NOMO-1 treated with DMSO at 0.1 percent for 48 hours (cell line): ENCODE results near the gene NCF4.

ENCODE experiments used
- DNase-seq: peaks from one replicate; lab custom pipeline; 2025; ENCODE audit not compliant: unreplicated experiment; lab: John Stamatoyannopoulos, UW

NCF4 gene

DNA sequence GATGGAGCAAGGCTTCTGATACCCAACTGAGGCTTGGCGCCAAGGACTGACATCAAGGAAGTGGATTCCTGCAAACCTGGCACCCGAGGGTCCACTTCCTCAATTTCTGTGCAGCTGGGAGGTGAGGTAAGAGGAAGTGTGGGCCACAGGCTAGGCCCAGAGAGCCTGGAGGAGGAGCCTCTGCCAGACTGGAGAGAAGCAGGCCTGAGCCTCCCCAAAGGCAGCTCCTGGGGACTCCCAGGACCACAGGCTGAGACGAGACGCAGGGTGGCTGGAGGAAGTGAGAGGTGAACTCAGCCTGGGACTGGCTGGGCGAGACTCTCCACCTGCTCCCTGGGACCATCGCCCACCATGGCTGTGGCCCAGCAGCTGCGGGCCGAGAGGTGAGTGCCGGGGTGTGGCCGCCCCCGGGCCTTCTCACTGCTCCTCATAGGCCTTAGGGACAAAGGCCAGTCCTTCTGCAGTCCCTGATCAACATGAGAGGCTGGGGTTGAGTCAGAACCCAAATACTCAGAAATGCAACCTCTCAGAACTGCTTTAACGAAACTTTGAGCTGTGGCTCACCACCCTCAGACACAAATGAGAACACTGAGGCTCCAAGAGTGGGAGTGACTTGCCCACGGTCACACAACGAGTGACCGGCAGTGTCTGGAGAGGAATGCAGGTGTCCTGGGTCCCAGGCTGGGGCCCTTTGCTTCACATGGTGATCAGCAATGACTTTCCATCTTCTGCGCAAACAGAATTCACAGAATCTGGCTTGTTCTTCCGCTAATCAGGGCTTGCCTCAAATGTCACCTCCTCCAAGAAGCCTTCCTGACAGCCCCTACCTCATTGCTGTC, at the start of gene NCF4:
Gene NCF4, plus strand, starts transcription at position 186 of the 839 bp plus-strand sequence. Its CDS starts 166 bp downstream, at position 352.
- DNase-seq, result peak; percentile 98

GRCh38 chr22:36811094-36811800, 49.6 kb upstream of the NCF4 start:
- DNase-seq, result no peak

GRCh38 chr22:36814801-36815200, 46.0 kb upstream of the NCF4 start:
- no peak for DNase-seq

DNA sequence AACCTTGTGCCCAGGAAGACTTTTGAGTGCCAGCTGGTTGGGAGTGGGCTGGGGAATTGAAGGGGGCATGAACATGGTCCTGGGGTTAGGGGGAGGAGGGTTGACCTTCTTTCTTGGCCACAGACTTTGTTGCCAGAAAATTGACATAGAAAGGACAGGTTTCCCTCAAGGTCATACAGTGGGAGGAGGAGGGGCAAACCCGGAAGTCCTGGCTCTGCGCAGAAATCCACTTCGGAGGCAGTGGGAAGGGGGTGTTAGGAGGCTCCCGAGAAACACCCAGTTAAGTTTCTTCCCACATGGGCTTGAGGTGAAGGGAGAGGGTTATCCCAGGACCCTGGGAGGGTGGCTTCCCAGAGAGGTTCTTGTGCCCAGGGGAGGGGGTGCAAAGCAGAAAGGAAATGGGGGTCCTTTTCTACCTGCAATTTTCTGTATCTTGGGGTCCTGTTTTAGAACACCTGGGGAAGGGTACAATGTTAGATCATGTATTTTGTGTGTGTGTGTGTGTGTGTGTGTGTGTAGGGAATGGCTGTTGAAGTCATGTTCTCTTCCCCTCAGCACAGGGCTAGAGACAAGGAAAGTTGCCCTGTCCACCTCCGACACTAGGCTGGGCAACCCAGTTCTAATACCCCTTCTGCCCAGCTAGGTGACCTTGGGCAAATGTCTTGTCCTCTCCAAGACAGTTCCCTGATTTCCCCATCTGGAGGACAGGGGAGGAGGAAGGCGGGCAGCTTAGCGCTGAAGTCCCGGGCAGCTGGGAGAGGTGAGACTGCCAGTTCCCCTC, 45.1 kb upstream of the NCF4 start:
- DNase-seq, result no peak

DNA sequence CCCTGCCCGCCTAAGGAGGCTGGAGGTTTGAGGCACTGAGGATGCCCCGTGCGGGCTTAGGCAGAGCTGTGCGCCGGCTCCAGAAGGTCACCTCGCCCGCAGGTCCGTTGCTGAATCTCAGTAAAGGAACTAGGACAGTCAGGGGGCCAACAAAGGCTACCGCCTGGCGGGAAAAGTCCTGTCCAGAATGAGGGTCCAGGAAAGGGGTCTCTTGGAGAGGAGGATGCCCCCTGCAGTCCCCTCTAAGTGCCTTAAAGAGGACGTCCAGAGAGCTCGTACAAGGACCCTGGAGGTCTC, 44.5 kb upstream of the NCF4 start:
- DNase-seq, result no peak

DNA sequence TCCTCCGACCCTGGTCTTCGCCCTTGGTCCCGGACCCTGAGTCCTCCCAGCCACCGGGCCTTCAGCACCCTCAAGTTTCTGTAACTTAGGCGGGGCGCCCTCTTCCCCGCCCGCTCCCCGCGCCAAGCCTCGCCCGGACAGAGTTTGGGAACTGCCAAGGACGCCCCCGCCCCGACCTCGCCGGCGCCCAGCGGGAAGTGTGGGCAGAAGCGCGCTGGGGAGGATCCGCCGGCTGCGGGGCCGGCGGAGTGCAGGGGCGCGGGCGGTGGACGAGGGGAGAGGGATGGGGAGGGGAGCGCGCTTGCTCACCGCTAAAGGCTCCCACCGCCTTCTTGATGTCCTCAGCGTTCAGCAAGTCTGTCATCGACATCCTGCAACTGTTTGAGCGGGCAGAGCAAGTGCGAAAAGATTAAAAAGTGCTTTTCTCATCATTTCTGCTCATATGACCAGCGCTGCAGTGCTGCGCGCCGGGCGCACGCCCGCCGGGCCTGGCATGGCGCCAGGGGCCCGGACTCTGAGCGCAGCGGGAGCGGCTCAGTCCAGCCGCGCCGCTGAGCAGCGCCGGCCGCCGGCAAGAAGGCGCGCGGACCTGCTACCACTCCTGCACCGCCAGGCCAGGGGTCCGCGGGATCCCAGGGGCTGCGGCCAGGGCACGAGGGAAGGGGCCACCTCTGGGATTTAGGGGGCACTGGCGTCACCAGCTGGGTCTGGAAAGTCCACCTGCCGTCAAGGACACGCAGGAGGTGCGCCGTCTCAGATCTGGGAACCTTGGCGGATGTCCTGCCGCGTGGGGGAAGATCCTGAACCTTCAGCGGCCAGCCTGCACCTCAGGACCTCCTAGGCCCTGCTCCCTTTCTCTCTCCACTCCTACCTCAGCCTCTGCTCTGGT, 43.9 kb upstream of the NCF4 start, which contains the start of gene PVALB:
Gene PVALB, minus strand, starts transcription at position 400 of the 889 bp plus-strand sequence. Its CDS starts 30 bp downstream, at position 370.
- no peak for DNase-seq

DNA sequence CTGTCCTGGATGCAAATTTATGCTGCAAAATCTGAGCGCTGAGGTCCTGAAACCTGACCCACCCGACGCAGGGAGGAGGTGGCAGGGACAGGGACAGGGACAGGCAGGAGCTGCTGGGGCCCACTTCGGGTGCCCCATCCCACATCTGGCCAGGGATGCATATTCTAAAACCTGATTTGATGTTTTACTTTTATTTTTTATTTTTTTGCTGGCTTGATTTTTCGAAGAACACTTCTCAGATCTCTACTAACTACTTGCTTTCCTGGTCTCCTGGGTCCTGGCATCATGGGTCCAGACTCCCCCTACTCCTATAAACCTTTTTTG, 43.3 kb upstream of the NCF4 start:
- no peak for DNase-seq

DNA sequence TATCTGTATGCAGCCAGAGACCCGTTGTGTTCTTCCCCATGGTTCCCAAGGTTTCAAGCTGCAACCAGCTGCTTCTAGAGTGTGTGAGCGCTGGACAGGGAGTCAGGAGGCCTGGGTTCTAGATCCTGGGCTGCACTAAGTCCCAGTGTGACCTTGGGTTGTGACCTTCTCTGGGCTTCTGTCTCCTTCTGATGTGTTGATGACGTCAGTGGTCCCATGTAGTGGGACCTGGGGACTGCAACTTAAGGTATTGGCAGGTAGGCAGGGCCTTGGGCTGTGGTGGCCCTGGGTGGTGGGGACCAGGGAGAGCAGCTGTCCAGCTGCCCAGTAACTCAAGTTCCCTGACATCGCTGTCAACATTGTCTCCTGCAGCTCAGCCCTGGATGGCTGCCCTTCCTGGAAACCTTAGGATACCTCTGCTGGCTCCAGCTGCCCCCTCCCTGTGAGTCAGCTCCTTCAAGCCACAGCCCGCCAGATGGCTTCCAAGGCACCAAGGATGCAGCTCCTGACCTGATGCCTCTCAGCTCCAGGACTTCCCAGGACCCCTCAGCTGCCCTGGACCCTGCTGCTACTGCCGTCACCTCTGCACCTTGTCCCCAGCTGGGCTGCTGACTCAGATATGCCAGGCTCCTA, 42.7 kb upstream of the NCF4 start:
- no peak for DNase-seq

DNA sequence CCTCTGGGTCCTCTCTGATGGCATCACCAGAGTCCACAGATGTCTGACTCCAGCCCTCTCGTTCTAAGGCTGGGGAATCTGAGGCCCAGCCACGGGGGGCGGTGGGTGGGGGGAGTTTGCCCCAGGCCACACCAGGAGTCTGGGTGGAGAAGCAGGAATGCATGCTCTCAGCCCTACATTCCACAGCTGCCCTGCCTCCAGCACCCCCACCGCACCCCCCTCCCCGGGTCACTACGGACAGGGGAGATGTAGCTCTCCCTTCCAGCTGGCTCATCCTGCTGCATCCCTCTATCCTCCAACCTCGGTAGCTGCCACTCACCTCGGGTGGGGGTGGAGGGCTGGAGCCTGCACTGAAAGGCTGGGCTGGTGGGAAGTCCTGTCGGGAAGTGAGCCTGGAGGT, 41.7 kb upstream of the NCF4 start:
- no peak for DNase-seq

DNA sequence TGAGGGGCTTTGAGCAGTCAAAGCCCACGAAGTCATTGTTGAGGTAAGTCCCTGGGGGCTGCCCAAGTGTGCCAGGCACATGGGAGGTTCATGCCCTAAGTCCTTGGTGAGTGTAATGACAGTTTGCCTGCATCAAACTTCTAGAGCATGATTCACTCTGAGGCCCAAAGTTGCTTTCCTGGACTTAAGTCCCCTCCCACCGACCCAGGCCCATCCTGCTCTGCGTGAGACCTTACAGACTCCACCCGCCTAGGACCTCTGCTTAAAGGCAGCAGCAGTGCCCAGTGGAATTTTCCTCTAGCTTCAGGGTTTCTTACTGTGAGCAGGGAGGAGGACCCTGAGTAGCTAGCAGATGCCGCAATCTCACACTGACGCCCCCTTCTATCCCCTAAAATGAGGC, 38.2 kb upstream of the NCF4 start:
- no peak for DNase-seq

- DNase-seq, result no peak
These were observed 37.5 kb upstream of the NCF4 start for GRCh38 chr22:36823186-36823839.

GRCh38 chr22:36824655-36825054, 36.2 kb upstream of the NCF4 start:
- no peak for DNase-seq

GRCh38 chr22:36826262-36826661, 34.5 kb upstream of the NCF4 start:
- no peak for DNase-seq

DNA sequence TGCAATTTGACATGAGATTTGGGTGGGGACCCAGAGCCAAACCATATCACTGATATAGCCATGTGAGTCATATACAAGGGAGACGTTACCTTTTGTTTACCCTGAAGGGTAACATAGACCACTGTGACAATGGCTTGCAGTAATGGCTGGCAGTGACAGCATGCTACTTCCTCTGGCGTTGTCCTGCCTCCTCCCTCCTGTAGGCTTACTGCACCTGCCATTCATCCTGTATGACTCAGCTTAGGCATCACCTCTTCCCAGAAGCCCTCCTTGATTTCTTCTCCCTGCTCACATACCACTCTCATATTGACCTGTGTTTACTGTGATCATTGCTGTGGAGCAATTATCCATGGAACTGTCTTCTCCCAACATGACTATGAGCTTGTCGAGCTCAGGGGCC, 32.0 kb upstream of the NCF4 start:
- no peak for DNase-seq

DNA sequence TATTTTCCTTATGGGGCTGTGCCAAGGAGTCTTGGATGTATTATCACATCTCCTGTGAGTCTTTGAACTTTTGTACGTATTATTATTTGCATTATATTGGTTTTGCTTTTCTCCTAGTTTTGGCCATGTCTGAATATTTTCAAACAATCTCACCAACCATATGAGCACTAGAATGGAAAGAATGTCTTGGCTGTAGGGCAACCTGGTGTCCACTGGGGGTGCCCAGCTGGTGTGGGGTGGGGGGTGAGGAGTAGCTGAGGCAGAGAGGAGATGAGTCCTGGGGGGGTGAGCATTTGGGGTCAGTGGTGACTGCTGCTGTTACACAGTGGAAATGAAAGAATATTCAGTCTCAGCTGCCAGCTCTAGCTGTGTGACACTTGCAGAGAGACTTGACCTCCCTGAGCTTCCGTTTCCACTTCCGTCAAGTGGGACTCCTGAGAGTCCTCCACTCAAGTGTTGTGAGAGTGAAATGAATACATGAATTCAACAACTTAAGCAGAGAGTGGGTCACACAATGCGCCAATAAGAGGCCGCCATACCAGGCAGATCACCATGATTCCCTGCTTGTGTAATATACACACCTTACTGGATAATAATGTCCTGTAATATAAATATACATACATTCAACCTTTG, 31.3 kb upstream of the NCF4 start:
- no peak for DNase-seq

GRCh38 chr22:36830601-36831000, 30.2 kb upstream of the NCF4 start:
- no peak for DNase-seq

DNA sequence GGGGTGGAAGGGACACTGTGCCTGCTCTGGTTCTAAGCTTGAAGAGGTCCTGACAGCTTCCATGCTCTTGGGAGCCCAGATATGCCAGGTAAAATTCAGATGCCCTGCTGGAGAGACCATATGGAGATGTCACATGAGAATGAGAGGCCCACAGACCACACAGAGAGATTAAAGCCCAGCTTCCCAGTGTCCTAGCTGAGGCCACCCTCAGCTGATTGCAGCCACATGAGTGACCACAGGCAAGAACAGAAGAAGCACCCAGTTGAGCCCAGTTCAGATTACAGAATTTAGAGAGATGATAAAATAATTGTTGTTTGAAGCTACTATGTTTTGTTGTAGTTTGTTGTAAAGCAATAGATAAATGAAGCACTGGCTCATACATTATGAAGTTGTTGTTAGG, 29.6 kb upstream of the NCF4 start:
- no peak for DNase-seq

DNA sequence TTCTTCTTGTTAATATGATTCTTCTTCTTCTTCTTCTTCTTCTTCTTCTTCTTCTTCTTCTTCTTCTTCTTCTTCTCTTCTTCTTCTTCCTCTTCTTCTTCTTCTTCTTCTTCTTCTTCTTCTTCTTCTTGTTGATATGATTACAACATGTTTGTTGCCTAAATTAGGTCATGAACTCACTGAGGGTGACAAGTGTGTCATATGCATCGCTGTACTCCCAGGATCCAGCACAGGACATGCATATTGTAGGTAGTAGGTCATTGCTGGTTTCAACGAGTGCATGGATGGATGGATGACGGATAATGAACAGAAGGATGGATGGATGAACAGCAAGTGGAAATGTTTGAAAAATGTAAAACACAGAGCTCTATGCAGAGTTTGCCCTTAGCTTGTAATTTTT, 29.1 kb upstream of the NCF4 start:
- DNase-seq, result no peak

DNA sequence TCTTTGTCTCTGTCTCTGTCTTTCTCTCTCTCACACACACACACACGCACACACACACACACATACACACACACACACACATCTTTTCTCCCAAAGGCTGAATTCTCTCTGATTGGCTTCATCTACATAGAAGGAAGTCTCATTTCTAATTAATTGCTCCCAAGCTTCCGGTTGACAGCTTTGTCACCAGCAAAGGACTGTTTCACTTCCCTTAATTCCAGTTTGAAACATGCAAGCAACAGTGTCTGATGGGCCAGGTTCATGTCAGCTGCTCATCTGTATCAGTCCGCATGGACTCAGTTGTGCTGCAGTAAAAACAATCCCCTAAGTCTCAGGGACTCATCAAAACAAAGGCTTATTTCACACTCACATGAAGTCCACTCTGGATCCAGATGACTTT, 27.7 kb upstream of the NCF4 start:
- peak; percentile 94 for DNase-seq
